ENCODE measurements around the gene ST13. TPM values are rescaled to one million over a fixed set of nuclear protein-coding genes. Genes with fewer than 3 reads are reported as not detected.

Gene ST13
- total RNA-seq, 2 donors from 2014 or later, result 310 to 324 TPM

DNA sequence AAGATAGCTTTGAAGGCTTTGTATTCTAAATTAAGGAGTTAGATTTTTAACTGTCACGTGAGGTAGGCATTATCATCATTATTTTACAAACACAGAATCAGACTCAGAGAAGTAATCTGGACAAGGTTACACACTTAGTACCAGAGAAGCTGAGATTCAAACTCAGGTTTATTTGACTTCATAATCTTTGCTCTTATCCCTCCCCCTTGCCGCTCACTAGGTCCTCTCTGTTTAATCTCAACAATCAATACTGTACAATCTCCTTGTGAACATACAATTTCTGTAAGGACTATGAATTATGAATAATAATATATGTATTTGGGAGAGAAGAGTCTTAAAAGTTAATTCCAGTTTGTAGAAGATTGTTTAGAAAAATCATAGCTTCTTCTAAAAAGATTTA lies 10.7 kb upstream of the ST13 start:
- no peaks in the 10 kb centered on the region for H3K9me3 Mint-ChIP-seq
- H3K9ac ChIP-seq (ENCODE audit: extremely low read depth, low read length, poor library complexity, severe bottlenecking), result no peak overlapping the region
- no peaks in the 10 kb centered on the region for H3K27me3 ChIP-seq (ENCODE audit: control insufficient read depth, insufficient read depth, low read length, poor library complexity, severe bottlenecking)
- no peak for DNase-seq
- H3K36me3 ChIP-seq (ENCODE audit: control insufficient read depth, insufficient read depth, low read length), result peaks cover 28% of the 10 kb centered on the region
- TF ChIP-seq, protein P1, sequence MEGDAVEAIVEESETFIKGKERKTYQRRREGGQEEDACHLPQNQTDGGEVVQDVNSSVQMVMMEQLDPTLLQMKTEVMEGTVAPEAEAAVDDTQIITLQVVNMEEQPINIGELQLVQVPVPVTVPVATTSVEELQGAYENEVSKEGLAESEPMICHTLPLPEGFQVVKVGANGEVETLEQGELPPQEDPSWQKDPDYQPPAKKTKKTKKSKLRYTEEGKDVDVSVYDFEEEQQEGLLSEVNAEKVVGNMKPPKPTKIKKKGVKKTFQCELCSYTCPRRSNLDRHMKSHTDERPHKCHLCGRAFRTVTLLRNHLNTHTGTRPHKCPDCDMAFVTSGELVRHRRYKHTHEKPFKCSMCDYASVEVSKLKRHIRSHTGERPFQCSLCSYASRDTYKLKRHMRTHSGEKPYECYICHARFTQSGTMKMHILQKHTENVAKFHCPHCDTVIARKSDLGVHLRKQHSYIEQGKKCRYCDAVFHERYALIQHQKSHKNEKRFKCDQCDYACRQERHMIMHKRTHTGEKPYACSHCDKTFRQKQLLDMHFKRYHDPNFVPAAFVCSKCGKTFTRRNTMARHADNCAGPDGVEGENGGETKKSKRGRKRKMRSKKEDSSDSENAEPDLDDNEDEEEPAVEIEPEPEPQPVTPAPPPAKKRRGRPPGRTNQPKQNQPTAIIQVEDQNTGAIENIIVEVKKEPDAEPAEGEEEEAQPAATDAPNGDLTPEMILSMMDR (conservative IDR thresholded peaks at IDR 0.05), result no peak
- no peak overlapping the region for H3K27ac ChIP-seq (ENCODE audit: low read depth, low read length)
- no peaks in the 10 kb centered on the region for H3K27me3 Mint-ChIP-seq (ENCODE audit: insufficient read depth)
- H3K4me3 ChIP-seq (ENCODE audit: low read length), result no peak overlapping the region
- no peaks in the 10 kb centered on the region for H3K9me3 ChIP-seq (ENCODE audit: control insufficient read depth, low read length)
- no peak overlapping the region for H3K4me3 Mint-ChIP-seq
- H3K4me1 Mint-ChIP-seq, result peaks cover 3% of the 10 kb centered on the region
- 92% methylated on average over 2 of the region's 2 CpGs for WGBS, 2 experiments (ENCODE audit: insufficient coverage in 1 of 2, insufficient read length in 1 of 2)
- peaks cover 21% of the 10 kb centered on the region for H3K36me3 Mint-ChIP-seq (ENCODE audit: low read depth)
- no peak overlapping the region for H3K27ac Mint-ChIP-seq
- no peaks in the 10 kb centered on the region for H3K4me1 ChIP-seq (ENCODE audit: control insufficient read depth, insufficient read depth, low read length)

GRCh38 chr22:40862537-40862936 lies 6.1 kb upstream of the ST13 start:
- H3K27me3 Mint-ChIP-seq (ENCODE audit: insufficient read depth), result no peaks in the 10 kb centered on the region
- H3K9me3 Mint-ChIP-seq, result no peaks in the 10 kb centered on the region
- Histone ChIP-seq H3K27me3 (ENCODE audit: control insufficient read depth, insufficient read depth, low read length, poor library complexity, severe bottlenecking) (no peaks in the 10 kb centered on the region), H3K4me1 (ENCODE audit: control insufficient read depth, insufficient read depth, low read length) (peaks cover 6% of the 10 kb centered on the region), H3K9me3 (ENCODE audit: control insufficient read depth, low read length) (no peaks in the 10 kb centered on the region), H3K27ac (ENCODE audit: low read depth, low read length) (no peak overlapping the region), H3K4me3 (ENCODE audit: low read length) (no peak overlapping the region), H3K36me3 (ENCODE audit: control insufficient read depth, insufficient read depth, low read length) (peaks cover 34% of the 10 kb centered on the region), H3K9ac (ENCODE audit: extremely low read depth, low read length, poor library complexity, severe bottlenecking) (no peak overlapping the region)
- WGBS, 2 experiments (ENCODE audit: insufficient coverage in 1 of 2, insufficient read length in 1 of 2), result 96 to 100% methylated on average over 1 to 2 of the region's 2 CpGs
- TF ChIP-seq, protein P1 (conservative IDR thresholded peaks at IDR 0.05), result no peak
- no peak for DNase-seq
- H3K36me3 Mint-ChIP-seq (ENCODE audit: low read depth), result peaks cover 18% of the 10 kb centered on the region
- peaks cover 14% of the 10 kb centered on the region for H3K4me1 Mint-ChIP-seq
- H3K27ac Mint-ChIP-seq, result no peak overlapping the region
- no peak overlapping the region for H3K4me3 Mint-ChIP-seq

GRCh38 chr22:40862013-40862412 lies 5.6 kb upstream of the ST13 start, which contains the start of gene DNAJB7:
DNAJB7 (minus strand) TSS chr22:40862113; CDS start chr22:40861994, 119 bp downstream.
- no peak within 1 kb of the TSS for H3K27ac ChIP-seq (ENCODE audit: low read depth, low read length)
- H3K4me1 Mint-ChIP-seq, result peaks cover 16% of the 10 kb centered on the region
- WGBS, 2 experiments (ENCODE audit: insufficient coverage in 1 of 2, insufficient read length in 1 of 2), result 90 to 96% methylated on average over 2 to 3 of the region's 3 CpGs

More at GRCh38 chr22:40862013-40862412, 5.6 kb upstream of the ST13 start, which contains the start of gene DNAJB7:
- H3K4me3 Mint-ChIP-seq, result no peak within 1 kb of the TSS
- Histone ChIP-seq H3K27me3 (ENCODE audit: control insufficient read depth, insufficient read depth, low read length, poor library complexity, severe bottlenecking) (no peaks in the 10 kb centered on the region), H3K36me3 (ENCODE audit: control insufficient read depth, insufficient read depth, low read length) (peaks cover 34% of the 10 kb centered on the region), H3K4me1 (ENCODE audit: control insufficient read depth, insufficient read depth, low read length) (peaks cover 6% of the 10 kb centered on the region), H3K9me3 (ENCODE audit: control insufficient read depth, low read length) (no peaks in the 10 kb centered on the region), H3K4me3 (ENCODE audit: low read length) (no peak within 1 kb of the TSS), H3K9ac (ENCODE audit: extremely low read depth, low read length, poor library complexity, severe bottlenecking) (no peak within 1 kb of the TSS)
- H3K36me3 Mint-ChIP-seq (ENCODE audit: low read depth), result peaks cover 18% of the 10 kb centered on the region
- DNase-seq, result no peak
- H3K27me3 Mint-ChIP-seq (ENCODE audit: insufficient read depth), result no peaks in the 10 kb centered on the region
- TF ChIP-seq, protein P1 (conservative IDR thresholded peaks at IDR 0.05), result no peak
- H3K27ac Mint-ChIP-seq, result no peak within 1 kb of the TSS
- H3K9me3 Mint-ChIP-seq, result no peaks in the 10 kb centered on the region

Data from endodermal cell (in vitro differentiated cells).